AG10803 (cell line): ENCODE results near the gene SIX3.

ENCODE experiments used
- DNase-seq: peaks from one replicate; pipeline ENCODE4 v3.0.0; 2010; ENCODE audit warnings: low read depth
- H3K4me3 ChIP-seq: 2 replicates; pipeline ENCODE4 v1.5.1; 2011; ENCODE audit warnings: mild to moderate bottlenecking, low read length, control low read depth
- CTCF ChIP-seq: conservative IDR thresholded peaks from 2 replicates; pipeline ENCODE4 v1.5.1; 2011; ENCODE audit warnings: mild to moderate bottlenecking, low read length, control low read depth, inconsistent platforms

Gene SIX3

GRCh38 chr2:44962176-44962695, 20.7 kb downstream of the SIX3 start:
- no peak for DNase-seq
- no peak for TF ChIP-seq CTCF
- no peak overlapping the region for H3K4me3 ChIP-seq

- H3K4me3 ChIP-seq: no peak overlapping the region
- no peak for DNase-seq
- TF ChIP-seq CTCF: no peak; the same call in 1 of the 2 replicates
Measured at GRCh38 chr2:44964752-44965236, 23.3 kb downstream of the SIX3 start.

- DNase-seq: no peak
- H3K4me3 ChIP-seq: no peak overlapping the region
- no peak for TF ChIP-seq CTCF
Measured at GRCh38 chr2:44965684-44966083, 24.2 kb downstream of the SIX3 start.

- no peak for DNase-seq
- no peak overlapping the region for H3K4me3 ChIP-seq
- no peak for TF ChIP-seq CTCF
Measured at GRCh38 chr2:44967056-44967455, 25.6 kb downstream of the SIX3 start.

- H3K4me3 ChIP-seq: no peak overlapping the region
Measured at GRCh38 chr2:44967727-44968432, 26.4 kb downstream of the SIX3 start.

GRCh38 chr2:44969936-44970335, 28.4 kb downstream of the SIX3 start:
- no peak for TF ChIP-seq CTCF
- H3K4me3 ChIP-seq: no peak overlapping the region
- DNase-seq: no peak

More at GRCh38 chr2:44967727-44968432, 26.4 kb downstream of the SIX3 start:
- no peak for TF ChIP-seq CTCF
- no peak for DNase-seq

GRCh38 chr2:44970846-44971450, 29.4 kb downstream of the SIX3 start:
- DNase-seq: no peak
- TF ChIP-seq CTCF: no peak
- no peak overlapping the region for H3K4me3 ChIP-seq
